EH (cell line): ENCODE results near the gene FAM98B.

Experiments used
- DNase-seq: peaks from one replicate; pipeline ENCODE4 v3.0.0-alpha.2; 2015; ENCODE audit warnings: low read depth

FAM98B gene

GRCh38 chr15:38461066-38461833, 7.3 kb downstream of the FAM98B start:
- DNase-seq, result peak; percentile 57

GRCh38 chr15:38463893-38464292, 10.0 kb downstream of the FAM98B start:
- DNase-seq, result no peak

- no peak for DNase-seq
Observed at GRCh38 chr15:38464675-38465074, 10.7 kb downstream of the FAM98B start.

- DNase-seq, result no peak
Observed at GRCh38 chr15:38470816-38471215, 16.9 kb downstream of the FAM98B start.

- DNase-seq, result peak; percentile 31
Observed at GRCh38 chr15:38471974-38472373, 18.0 kb downstream of the FAM98B start.

- peak; percentile 85 for DNase-seq
Observed at GRCh38 chr15:38474155-38474757, 20.3 kb downstream of the FAM98B start.

GRCh38 chr15:38475361-38475760, 21.4 kb downstream of the FAM98B start:
- DNase-seq, result no peak

- DNase-seq, result no peak
Observed at GRCh38 chr15:38476120-38476519, 22.2 kb downstream of the FAM98B start.

- DNase-seq, result no peak
Observed at GRCh38 chr15:38477637-38478036, 23.7 kb downstream of the FAM98B start.

GRCh38 chr15:38479266-38479665, 25.3 kb downstream of the FAM98B start:
- peak; percentile 50 for DNase-seq

GRCh38 chr15:38479756-38480155, 25.8 kb downstream of the FAM98B start:
- DNase-seq, result peak; percentile 29

GRCh38 chr15:38481113-38481512, 27.2 kb downstream of the FAM98B start:
- DNase-seq, result no peak

- no peak for DNase-seq
Observed at GRCh38 chr15:38481761-38482160, 27.8 kb downstream of the FAM98B start.

- DNase-seq, result no peak
Observed at GRCh38 chr15:38482572-38482971, 28.6 kb downstream of the FAM98B start.

- DNase-seq, result peak; percentile 37
Observed at GRCh38 chr15:38486936-38487335, 33.0 kb downstream of the FAM98B start.

- peak; percentile 62 for DNase-seq
Observed at GRCh38 chr15:38487378-38487777, 33.5 kb downstream of the FAM98B start.

GRCh38 chr15:38490242-38490922, 36.5 kb downstream of the FAM98B start:
- peak; percentile 95 for DNase-seq

- no peak for DNase-seq
Observed at GRCh38 chr15:38496151-38496550, 42.2 kb downstream of the FAM98B start.

GRCh38 chr15:38499651-38500050, 45.7 kb downstream of the FAM98B start:
- no peak for DNase-seq

- no peak for DNase-seq
Observed at GRCh38 chr15:38503496-38503895, 49.6 kb downstream of the FAM98B start.

- no peak for DNase-seq
Observed at GRCh38 chr15:38504680-38505467, 50.9 kb downstream of the FAM98B start.

- no peak for DNase-seq
Observed at GRCh38 chr15:38506997-38507396, 53.1 kb downstream of the FAM98B start.
